Hematopoietic multipotent progenitor cell treated with erythropoietin and hydrocortisone succinate and interleukin-3 and kit ligand, for 8 days (in vitro differentiated cells): ENCODE measurements around the gene CSNK1D.

Source experiments
- DNase-seq: peaks from one replicate; pipeline ENCODE4 v3.0.0-alpha.2; 2015

The CSNK1D gene

GRCh38 chr17:82309656-82310570 is 36.4 kb upstream of the CSNK1D start:
- DNase-seq = no peak

- no peak for DNase-seq
Measured at GRCh38 chr17:82305727-82306300, 32.3 kb upstream of the CSNK1D start.

- no peak for DNase-seq
Measured at GRCh38 chr17:82304826-82305726, 31.6 kb upstream of the CSNK1D start.

GRCh38 chr17:82303944-82304808 is 30.7 kb upstream of the CSNK1D start:
- no peak for DNase-seq

GRCh38 chr17:82302991-82303943 is 29.8 kb upstream of the CSNK1D start:
- no peak for DNase-seq

GRCh38 chr17:82302568-82302963 is 29.1 kb upstream of the CSNK1D start:
- DNase-seq = no peak

- DNase-seq = no peak
Measured at GRCh38 chr17:82301916-82302567, 28.5 kb upstream of the CSNK1D start.

GRCh38 chr17:82301300-82301915 is 27.9 kb upstream of the CSNK1D start:
- DNase-seq = no peak

- DNase-seq = peak; percentile 52
Measured at GRCh38 chr17:82300707-82301270, 27.3 kb upstream of the CSNK1D start.

GRCh38 chr17:82300228-82300627 is 26.7 kb upstream of the CSNK1D start:
- DNase-seq = no peak

- DNase-seq = no peak
Measured at GRCh38 chr17:82299452-82299851, 26.0 kb upstream of the CSNK1D start.

- no peak for DNase-seq
Measured at GRCh38 chr17:82298538-82299421, 25.3 kb upstream of the CSNK1D start.

- DNase-seq = peak; percentile 83
Measured at GRCh38 chr17:82297714-82298537, 24.4 kb upstream of the CSNK1D start.

- peak; percentile 54 for DNase-seq
Measured at GRCh38 chr17:82297280-82297713, 23.8 kb upstream of the CSNK1D start.

GRCh38 chr17:82296511-82297279 is 23.2 kb upstream of the CSNK1D start:
- no peak for DNase-seq

- DNase-seq = no peak
Measured at GRCh38 chr17:82295472-82295814, 21.9 kb upstream of the CSNK1D start.
